ENCODE data around the gene FUZ. TPM values are rescaled to one million over a fixed set of nuclear protein-coding genes. Genes with fewer than 3 reads are reported as not detected.

Gene FUZ
- total RNA-seq, 1 donor from 2014 or later = 13.2 TPM

- peaks cover 13% of the 10 kb centered on the region for H3K36me3 ChIP-seq (ENCODE audit: control insufficient read depth, insufficient read depth, low read length)
- H3K27me3 ChIP-seq (ENCODE audit: control insufficient read depth, insufficient read depth, low read length) = no peaks in the 10 kb centered on the region
- no peak for DNase-seq (ENCODE audit: low read depth)
- TF ChIP-seq, protein P1, sequence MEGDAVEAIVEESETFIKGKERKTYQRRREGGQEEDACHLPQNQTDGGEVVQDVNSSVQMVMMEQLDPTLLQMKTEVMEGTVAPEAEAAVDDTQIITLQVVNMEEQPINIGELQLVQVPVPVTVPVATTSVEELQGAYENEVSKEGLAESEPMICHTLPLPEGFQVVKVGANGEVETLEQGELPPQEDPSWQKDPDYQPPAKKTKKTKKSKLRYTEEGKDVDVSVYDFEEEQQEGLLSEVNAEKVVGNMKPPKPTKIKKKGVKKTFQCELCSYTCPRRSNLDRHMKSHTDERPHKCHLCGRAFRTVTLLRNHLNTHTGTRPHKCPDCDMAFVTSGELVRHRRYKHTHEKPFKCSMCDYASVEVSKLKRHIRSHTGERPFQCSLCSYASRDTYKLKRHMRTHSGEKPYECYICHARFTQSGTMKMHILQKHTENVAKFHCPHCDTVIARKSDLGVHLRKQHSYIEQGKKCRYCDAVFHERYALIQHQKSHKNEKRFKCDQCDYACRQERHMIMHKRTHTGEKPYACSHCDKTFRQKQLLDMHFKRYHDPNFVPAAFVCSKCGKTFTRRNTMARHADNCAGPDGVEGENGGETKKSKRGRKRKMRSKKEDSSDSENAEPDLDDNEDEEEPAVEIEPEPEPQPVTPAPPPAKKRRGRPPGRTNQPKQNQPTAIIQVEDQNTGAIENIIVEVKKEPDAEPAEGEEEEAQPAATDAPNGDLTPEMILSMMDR (IDR thresholded peaks at IDR 0.05; ENCODE audit: insufficient read depth, low read length, poor library complexity, severe bottlenecking) = no peak
- no peak overlapping the region for H3K4me3 ChIP-seq (ENCODE audit: low read depth, low read length)
These were observed 42.8 kb upstream of the FUZ start for GRCh38 chr19:49855676-49856573.

GRCh38 chr19:49855277-49855675, 42.2 kb upstream of the FUZ start:
- TF ChIP-seq, protein P1 (IDR thresholded peaks at IDR 0.05; ENCODE audit: insufficient read depth, low read length, poor library complexity, severe bottlenecking) = no peak
- no peak overlapping the region for H3K4me3 ChIP-seq (ENCODE audit: low read depth, low read length)
- no peaks in the 10 kb centered on the region for H3K27me3 ChIP-seq (ENCODE audit: control insufficient read depth, insufficient read depth, low read length)
- DNase-seq (ENCODE audit: low read depth) = no peak
- peaks cover 11% of the 10 kb centered on the region for H3K36me3 ChIP-seq (ENCODE audit: control insufficient read depth, insufficient read depth, low read length)

GRCh38 chr19:49854378-49855263, 41.5 kb upstream of the FUZ start:
- H3K36me3 ChIP-seq (ENCODE audit: control insufficient read depth, insufficient read depth, low read length) = peaks cover 7% of the 10 kb centered on the region
- TF ChIP-seq, protein P1 (IDR thresholded peaks at IDR 0.05; ENCODE audit: insufficient read depth, low read length, poor library complexity, severe bottlenecking) = no peak
- no peak overlapping the region for H3K4me3 ChIP-seq (ENCODE audit: low read depth, low read length)
- no peaks in the 10 kb centered on the region for H3K27me3 ChIP-seq (ENCODE audit: control insufficient read depth, insufficient read depth, low read length)
- DNase-seq (ENCODE audit: low read depth) = no peak

- H3K4me3 ChIP-seq (ENCODE audit: low read depth, low read length) = no peak overlapping the region
- peaks cover 5% of the 10 kb centered on the region for H3K36me3 ChIP-seq (ENCODE audit: control insufficient read depth, insufficient read depth, low read length)
- no peaks in the 10 kb centered on the region for H3K27me3 ChIP-seq (ENCODE audit: control insufficient read depth, insufficient read depth, low read length)
- no peak for DNase-seq (ENCODE audit: low read depth)
- TF ChIP-seq, protein P1 (IDR thresholded peaks at IDR 0.05; ENCODE audit: insufficient read depth, low read length, poor library complexity, severe bottlenecking) = no peak
These were observed 40.8 kb upstream of the FUZ start for GRCh38 chr19:49853852-49854377.

GRCh38 chr19:49852631-49853126, 39.6 kb upstream of the FUZ start:
- TF ChIP-seq, protein P1 (IDR thresholded peaks at IDR 0.05; ENCODE audit: insufficient read depth, low read length, poor library complexity, severe bottlenecking) = no peak
- no peaks in the 10 kb centered on the region for H3K27me3 ChIP-seq (ENCODE audit: control insufficient read depth, insufficient read depth, low read length)
- DNase-seq (ENCODE audit: low read depth) = no peak

More at GRCh38 chr19:49852631-49853126, 39.6 kb upstream of the FUZ start:
- H3K36me3 ChIP-seq (ENCODE audit: control insufficient read depth, insufficient read depth, low read length) = peaks cover 3% of the 10 kb centered on the region
- H3K4me3 ChIP-seq (ENCODE audit: low read depth, low read length) = peak overlapping the region; percentile 81
